ENCODE measurements around the gene GP9. TPM values are rescaled to one million over a fixed set of nuclear protein-coding genes. Genes with fewer than 3 reads are reported as not detected.
"Not testable (repeated sequence)": the region's sequence is repeated elsewhere in the genome, so short reads cannot be mapped to it uniquely, and the experiment has no call there.

Gene GP9
- total RNA-seq, 2 experiments from 2014 or later = not detected

DNA sequence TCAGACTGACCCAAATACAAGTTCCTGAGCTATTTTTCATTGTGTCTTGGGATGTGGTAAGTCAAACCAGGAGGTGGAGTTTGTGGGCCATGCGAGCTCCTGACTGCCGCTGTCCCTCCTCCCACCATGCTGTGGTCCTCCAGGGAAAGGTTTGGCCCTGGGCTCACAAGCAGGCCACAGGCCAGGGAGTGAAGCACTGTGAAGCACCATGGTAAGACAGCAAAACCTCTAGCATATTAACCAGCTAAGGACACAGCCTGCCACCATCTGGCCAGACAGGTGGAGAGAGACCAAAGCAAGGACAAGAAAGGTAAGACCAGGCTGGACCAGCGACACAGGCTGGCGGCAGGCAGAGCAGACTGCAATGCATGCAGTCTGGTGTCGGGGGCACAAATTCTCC, 45.7 kb downstream of the GP9 start:
- intact Hi-C loops (cut with micrococcal nuclease) = no loop called here
- Mint-ChIP-seq H3K36me3 (peaks cover 20% of the 10 kb centered on the region), H3K27me3 (no peaks in the 10 kb centered on the region), H3K27ac (peak overlapping the region; percentile 18), H3K4me3 (no peak overlapping the region), H3K4me1 (ENCODE audit: low read depth) (peaks cover 60% of the 10 kb centered on the region), H3K9me3 (no peaks in the 10 kb centered on the region)
- POLR2A ChIA-PET = no interaction called here
- CTCF ChIA-PET = interaction anchor here (1.4 to 1.6 kb wide), 2 partner anchors 52 to 136 kb away, joined by 4 to 5 read pairs; no protein-coding TSS in a partner anchor
- DNase-seq = no peak

DNA sequence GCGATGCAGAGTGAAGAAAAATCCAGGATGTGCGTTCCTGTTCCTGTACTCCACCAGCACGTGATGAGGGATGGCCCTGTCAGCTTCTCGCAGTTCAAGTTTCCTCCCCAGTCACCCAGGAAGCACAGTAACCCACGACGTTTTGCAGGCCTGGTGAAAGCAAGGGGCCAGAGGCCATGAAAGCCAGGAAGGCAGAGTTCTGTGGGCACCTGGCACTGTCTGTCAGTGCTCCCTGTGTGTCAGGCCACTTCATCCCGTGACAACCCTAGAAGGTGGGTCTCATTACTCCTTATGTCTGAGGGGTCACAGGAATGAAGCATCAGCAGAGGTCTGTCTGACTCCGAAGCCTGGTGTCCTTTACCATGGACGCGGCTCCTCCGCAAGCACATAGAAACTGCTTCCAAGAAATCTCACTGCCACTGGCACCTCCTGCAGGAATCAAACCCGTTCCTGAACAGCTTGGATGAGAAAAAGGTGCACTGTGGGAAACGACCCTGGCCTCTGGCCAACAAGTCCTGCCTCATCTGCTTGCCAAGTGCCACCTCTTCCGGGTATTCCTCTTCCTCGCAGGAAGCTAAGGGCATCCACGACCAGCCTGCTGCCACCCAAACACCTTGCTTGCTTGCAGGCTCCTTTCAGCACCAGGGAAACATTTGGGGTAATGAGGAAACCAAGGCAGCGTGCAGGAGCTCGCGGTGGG, 46.4 kb downstream of the GP9 start:
- intact Hi-C loops (cut with micrococcal nuclease) = no loop called here
- Mint-ChIP-seq H3K36me3 (peaks cover 20% of the 10 kb centered on the region), H3K4me1 (ENCODE audit: low read depth) (peaks cover 55% of the 10 kb centered on the region), H3K27ac (no peak overlapping the region), H3K9me3 (no peaks in the 10 kb centered on the region), H3K27me3 (no peaks in the 10 kb centered on the region), H3K4me3 (no peak overlapping the region)
- no peak for DNase-seq
- POLR2A ChIA-PET = no interaction called here
- CTCF ChIA-PET = interaction anchor here (1.1 to 1.6 kb wide), 3 partner anchors 53 to 137 kb away, joined by 3 to 5 read pairs (median 4); no protein-coding TSS in a partner anchor

DNA sequence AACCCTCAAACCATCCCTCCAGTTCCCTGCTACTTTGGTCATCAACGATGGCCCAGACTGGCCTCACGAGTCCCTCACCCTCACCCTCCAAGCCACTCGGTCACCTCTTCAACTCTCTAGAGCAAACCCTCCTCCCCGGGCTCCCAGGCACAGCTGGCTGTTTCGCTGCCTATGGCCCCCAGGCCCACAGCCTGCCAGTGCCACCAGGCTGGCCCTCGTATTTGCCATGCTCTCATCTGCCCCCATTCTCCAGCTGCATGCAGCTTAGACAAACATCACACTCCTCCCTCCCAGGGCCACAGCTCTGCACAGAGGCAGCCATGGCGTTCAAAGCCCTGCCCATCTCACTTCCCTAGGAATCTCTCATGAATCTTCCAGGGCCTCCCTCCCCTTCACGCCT, 47.2 kb downstream of the GP9 start:
- no peak for DNase-seq
- Mint-ChIP-seq H3K4me3 (no peak overlapping the region), H3K4me1 (ENCODE audit: low read depth) (peaks cover 56% of the 10 kb centered on the region), H3K9me3 (no peaks in the 10 kb centered on the region), H3K27ac (peak overlapping the region; percentile 61), H3K36me3 (peaks cover 20% of the 10 kb centered on the region), H3K27me3 (no peaks in the 10 kb centered on the region)
- intact Hi-C loops (cut with micrococcal nuclease) = no loop called here
- ChIA-PET CTCF (interaction anchor here (1.1 kb wide), 1 partner anchor 54 kb away, joined by 3 read pairs; no protein-coding TSS in a partner anchor), POLR2A (interaction anchor here (0.6 kb wide), 1 partner anchor 130 kb away, joined by 3 read pairs; no protein-coding TSS in a partner anchor)

DNA sequence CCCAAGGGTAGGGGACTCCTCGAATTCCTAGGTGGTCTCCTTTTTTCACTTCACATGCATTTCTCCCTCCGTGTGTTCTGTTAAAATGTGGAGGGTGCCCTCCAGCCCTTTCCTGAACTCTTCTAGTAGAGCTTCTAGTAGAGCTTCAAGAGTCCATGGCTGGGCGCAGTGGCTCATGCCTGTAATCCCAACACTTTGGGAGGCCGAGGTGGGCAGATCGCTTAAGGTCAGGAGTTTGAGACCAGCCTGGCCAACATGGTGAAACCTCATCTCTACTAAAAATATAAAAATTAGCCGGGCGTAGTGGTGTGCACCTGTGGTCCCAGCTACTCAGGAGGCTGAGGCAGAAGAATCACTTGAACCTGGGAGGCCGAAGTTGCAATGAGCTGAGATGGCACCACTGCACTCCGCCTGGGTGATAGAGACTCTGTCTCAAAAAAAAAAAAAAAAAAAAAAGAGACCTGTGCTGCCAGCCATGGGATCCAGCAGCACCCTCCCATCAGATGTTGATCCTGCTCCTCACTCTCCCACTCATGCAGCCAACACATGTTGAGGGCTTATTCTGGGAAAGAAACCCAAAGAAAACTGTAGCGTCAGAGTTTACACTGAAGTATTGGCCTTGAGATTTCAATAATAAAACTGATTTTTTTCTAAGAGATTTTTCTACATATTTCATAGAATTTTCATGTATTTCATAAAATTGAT, 50.6 kb downstream of the GP9 start:
- CTCF ChIA-PET; H3K27me3 Mint-ChIP-seq; POLR2A ChIA-PET; H3K4me3 Mint-ChIP-seq; H3K9me3 Mint-ChIP-seq; DNase-seq; intact Hi-C loops (cut with micrococcal nuclease): not testable (repeated sequence)
- Mint-ChIP-seq H3K27ac (peak overlapping the region; percentile 62), H3K36me3 (peaks cover 35% of the 10 kb centered on the region), H3K4me1 (ENCODE audit: low read depth) (peaks cover 62% of the 10 kb centered on the region)

Other genes starting within 250 kb of the GP9 start
- gene ACAD9, start 181.2 kb upstream of the GP9 start, total RNA-seq = 10 to 100 TPM; 45.3 to 45.5 TPM
- under 1 TPM in 1 of 2 experiments, not detected in 1; 0.24 TPM for gene CFAP92, start 66.7 kb upstream of the GP9 start, total RNA-seq
- gene EFCC1, start 59.5 kb upstream of the GP9 start, total RNA-seq = under 1 TPM; 0.12 to 0.24 TPM
- 10 to 100 TPM; 45.7 to 49.7 TPM for gene RAB43, start 61.0 kb downstream of the GP9 start, total RNA-seq
- gene ISY1, start 100.3 kb downstream of the GP9 start, total RNA-seq = 10 to 100 TPM; 60.7 to 61.7 TPM
- 100 to 1,000 TPM; 342 to 348 TPM for gene CNBP, start 123.1 kb downstream of the GP9 start, total RNA-seq
- gene COPG1, start 188.8 kb downstream of the GP9 start, total RNA-seq = 100 to 1,000 TPM; 154 to 162 TPM
- 10 to 100 TPM; 58.4 to 61.5 TPM for gene HMCES, start 218.1 kb downstream of the GP9 start, total RNA-seq